Measurements from ENCODE around the gene GNS. TPM values are rescaled to one million over a fixed set of nuclear protein-coding genes. Genes with fewer than 3 reads are reported as not detected.

The GNS gene
- total and polyA plus RNA-seq, 2 donors (not counting 3 experiments of a cell fraction or from before 2014, with no cell fraction given): 107 to 142 TPM

- Histone ChIP-seq H3K9me1 (replicated peaks; ENCODE audit: control insufficient read depth, extremely low read depth, insufficient read depth, low read length) (no peaks in the 10 kb centered on the region), H3K9ac (replicated peaks; ENCODE audit: extremely low read depth, insufficient read depth, low read length) (no peak overlapping the region), H3K4me3 (replicated peaks in 1 of 3; ENCODE audit: insufficient read depth in 1 of 3, low read depth in 1 of 3, low read length in 3 of 3) (no peak overlapping the region), H3K36me3 (ENCODE audit: control insufficient read depth in 2 of 2, extremely low read depth in 1 of 2, insufficient read depth in 2 of 2, low read length in 2 of 2) (peaks cover 0 to 6% of the 10 kb centered on the region in 2 experiments), H3K27ac (ENCODE audit: insufficient read depth, low read depth, low read length) (no peak overlapping the region), H3K27me3 (ENCODE audit: control insufficient read depth in 2 of 2, insufficient read depth in 2 of 2, low read length in 2 of 2) (no peaks in the 10 kb centered on the region), H3K4me1 (ENCODE audit: control insufficient read depth, extremely low read depth, insufficient read depth, low read length) (peaks cover 22% of the 10 kb centered on the region), H4K20me1 (replicated peaks; ENCODE audit: control insufficient read depth, extremely low read depth, insufficient read depth, low read length) (no peaks in the 10 kb centered on the region), H3K4me2 (ENCODE audit: insufficient read depth, low read length) (no peak overlapping the region), H3K79me2 (ENCODE audit: control insufficient read depth, insufficient read depth, low read length) (no peaks in the 10 kb centered on the region), H2AFZ (ENCODE audit: low read depth, low read length) (no peak overlapping the region), H3K9me3 (replicated peaks; ENCODE audit: control insufficient read depth, insufficient read depth, low read length) (no peaks in the 10 kb centered on the region)
- no TSS peak for BruUV-seq (replicated peaks)
- ChIA-PET POLR2A (interaction anchor here (0.6 to 0.7 kb wide), 2 partner anchors 10 to 339 kb away, joined by 3 read pairs; no protein-coding TSS in a partner anchor), CTCF (interaction anchor here (0.6 to 1.5 kb wide), 4 partner anchors 24 to 71 kb away, joined by 3 to 5 read pairs (median 4); no protein-coding TSS in a partner anchor)
- dilution Hi-C loops (cut with MboI; ENCODE audit: extremely low pct_ligation_motif_present, low sequenced_read_pairs): no loop called here
- intact Hi-C loops (cut with micrococcal nuclease): no loop called here
- FAIRE-seq (no peak), DNase-seq (ENCODE audit: low read depth, low spot score) (no peak)
- peak; percentile 53 for TF ChIP-seq GATA2 (IDR thresholded peaks at IDR 0.05; ENCODE audit: insufficient read depth, insufficient read length, low read depth, low read length)
- TF ChIP-seq EZH2 (IDR thresholded peaks at IDR 0.05; ENCODE audit: borderline replicate concordance, low read depth, low read length, severe bottlenecking): no peak
These were observed 28.6 kb downstream of the GNS start for GRCh38 chr12:64730588-64730969.

- Histone ChIP-seq H3K27me3 (ENCODE audit: control insufficient read depth in 2 of 2, insufficient read depth in 2 of 2, low read length in 2 of 2) (no peaks in the 10 kb centered on the region), H4K20me1 (replicated peaks; ENCODE audit: control insufficient read depth, extremely low read depth, insufficient read depth, low read length) (no peaks in the 10 kb centered on the region), H3K9me3 (replicated peaks; ENCODE audit: control insufficient read depth, insufficient read depth, low read length) (no peaks in the 10 kb centered on the region), H3K36me3 (ENCODE audit: control insufficient read depth in 2 of 2, extremely low read depth in 1 of 2, insufficient read depth in 2 of 2, low read length in 2 of 2) (peaks cover 0 to 2% of the 10 kb centered on the region in 2 experiments), H3K4me3 (replicated peaks in 1 of 3; ENCODE audit: insufficient read depth in 1 of 3, low read depth in 1 of 3, low read length in 3 of 3) (no peak overlapping the region), H3K4me2 (ENCODE audit: insufficient read depth, low read length) (no peak overlapping the region), H2AFZ (ENCODE audit: low read depth, low read length) (no peak overlapping the region), H3K9me1 (replicated peaks; ENCODE audit: control insufficient read depth, extremely low read depth, insufficient read depth, low read length) (no peaks in the 10 kb centered on the region), H3K9ac (replicated peaks; ENCODE audit: extremely low read depth, insufficient read depth, low read length) (no peak overlapping the region), H3K27ac (ENCODE audit: insufficient read depth, low read depth, low read length) (no peak overlapping the region), H3K4me1 (ENCODE audit: control insufficient read depth, extremely low read depth, insufficient read depth, low read length) (peaks cover 22% of the 10 kb centered on the region), H3K79me2 (ENCODE audit: control insufficient read depth, insufficient read depth, low read length) (no peaks in the 10 kb centered on the region)
- BruUV-seq (replicated peaks): no TSS peak
- ChIA-PET CTCF (interaction anchor here (0.6 to 1.5 kb wide), 4 partner anchors 24 to 72 kb away, joined by 3 to 5 read pairs (median 4); no protein-coding TSS in a partner anchor), POLR2A (interaction anchor here (0.6 to 0.7 kb wide), 2 partner anchors 11 to 338 kb away, joined by 3 read pairs; no protein-coding TSS in a partner anchor)
- dilution Hi-C loops (cut with MboI; ENCODE audit: extremely low pct_ligation_motif_present, low sequenced_read_pairs): no loop called here
- intact Hi-C loops (cut with micrococcal nuclease): no loop called here
- FAIRE-seq (no peak), DNase-seq (ENCODE audit: low read depth, low spot score) (peak; percentile 27)
- TF ChIP-seq FOS (IDR thresholded peaks at IDR 0.05; ENCODE audit: borderline replicate concordance, insufficient read depth, low read length) (no peak), JUN (IDR thresholded peaks at IDR 0.05; ENCODE audit: borderline replicate concordance, insufficient read depth, insufficient read length, low read depth) (no peak), GATA2 (IDR thresholded peaks at IDR 0.05; ENCODE audit: insufficient read depth, insufficient read length, low read depth, low read length) (no peak), EZH2 (IDR thresholded peaks at IDR 0.05; ENCODE audit: borderline replicate concordance, low read depth, low read length, severe bottlenecking) (no peak), POLR2AphosphoS5 (IDR thresholded peaks at IDR 0.05; ENCODE audit: insufficient read depth, low read depth, low read length) (no peak), POLR2A (IDR thresholded peaks at IDR 0.05; ENCODE audit: low read depth, low read length) (no peak), MYC (IDR thresholded peaks at IDR 0.05; ENCODE audit: low read depth, low read length) (no peak)
- TF ChIP-seq, protein P1, sequence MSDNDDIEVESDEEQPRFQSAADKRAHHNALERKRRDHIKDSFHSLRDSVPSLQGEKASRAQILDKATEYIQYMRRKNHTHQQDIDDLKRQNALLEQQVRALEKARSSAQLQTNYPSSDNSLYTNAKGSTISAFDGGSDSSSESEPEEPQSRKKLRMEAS (IDR thresholded peaks at IDR 0.05; ENCODE audit: insufficient read depth, insufficient read length): no peak
- TF ChIP-seq, protein P2, sequence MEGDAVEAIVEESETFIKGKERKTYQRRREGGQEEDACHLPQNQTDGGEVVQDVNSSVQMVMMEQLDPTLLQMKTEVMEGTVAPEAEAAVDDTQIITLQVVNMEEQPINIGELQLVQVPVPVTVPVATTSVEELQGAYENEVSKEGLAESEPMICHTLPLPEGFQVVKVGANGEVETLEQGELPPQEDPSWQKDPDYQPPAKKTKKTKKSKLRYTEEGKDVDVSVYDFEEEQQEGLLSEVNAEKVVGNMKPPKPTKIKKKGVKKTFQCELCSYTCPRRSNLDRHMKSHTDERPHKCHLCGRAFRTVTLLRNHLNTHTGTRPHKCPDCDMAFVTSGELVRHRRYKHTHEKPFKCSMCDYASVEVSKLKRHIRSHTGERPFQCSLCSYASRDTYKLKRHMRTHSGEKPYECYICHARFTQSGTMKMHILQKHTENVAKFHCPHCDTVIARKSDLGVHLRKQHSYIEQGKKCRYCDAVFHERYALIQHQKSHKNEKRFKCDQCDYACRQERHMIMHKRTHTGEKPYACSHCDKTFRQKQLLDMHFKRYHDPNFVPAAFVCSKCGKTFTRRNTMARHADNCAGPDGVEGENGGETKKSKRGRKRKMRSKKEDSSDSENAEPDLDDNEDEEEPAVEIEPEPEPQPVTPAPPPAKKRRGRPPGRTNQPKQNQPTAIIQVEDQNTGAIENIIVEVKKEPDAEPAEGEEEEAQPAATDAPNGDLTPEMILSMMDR (IDR thresholded peaks at IDR 0.05; ENCODE audit: extremely low read depth in 1 of 2, insufficient read depth in 1 of 2, low read depth in 1 of 2, low read length in 2 of 2): no peak
These were observed 29.2 kb downstream of the GNS start for GRCh38 chr12:64729909-64730587.

All from endothelial cell of umbilical vein (primary cell).